H1 (cell line): ENCODE data around the gene LPP. TPM values are rescaled to one million over a fixed set of nuclear protein-coding genes. Genes with fewer than 3 reads are reported as not detected.

Experiments used
- CTCF ChIA-PET: fragments of 300-600 bp; sonication (Branson Sonifier 250); formaldehyde crosslinking; loops from one replicate; lab custom pipeline; 2021; ENCODE audit not compliant: partially characterized antibody; lab: Charles Lee
- POLR2A ChIA-PET: fragments of 300-600 bp; sonication (Branson Sonifier 250); formaldehyde crosslinking; loops from one replicate; lab custom pipeline; 2021; ENCODE audit warnings: inconsistent platforms; ENCODE audit not compliant: partially characterized antibody; lab: Charles Lee
- DNase-seq, 2 experiments: peaks; one replicate each; pipeline versions ENCODE4 v3.0.0 to v3.0.0-alpha.2; 2010 to 2022; ENCODE audit warnings: low spot score in 2 of 2, low read depth in 1 of 2, mixed read lengths in 1 of 2
- FAIRE-seq: peaks from 2 replicates; lab custom pipeline; 2011; peaks lifted over from hg19 to GRCh38; lab: Jason Lieb, UNC
- H2AFZ ChIP-seq: 2 replicates; pipeline ENCODE4 v1.8.1; 2012; ENCODE audit warnings: low read length, inconsistent platforms
- H2AK5ac ChIP-seq: 2 replicates; pipeline ENCODE4 v1.6.1; 2013; ENCODE audit warnings: low read depth, low read length
- H2BK120ac ChIP-seq: replicated peaks from 2 replicates; pipeline ENCODE3; 2013; ENCODE audit warnings: low read depth, low read length, inconsistent platforms
- H2BK12ac ChIP-seq: 2 replicates; pipeline ENCODE4 v1.6.1; 2013; ENCODE audit warnings: low read depth, low read length
- H2BK15ac ChIP-seq: 2 replicates; pipeline ENCODE4 v1.6.1; 2013; ENCODE audit warnings: low read length
- H2BK20ac ChIP-seq: 2 replicates; pipeline ENCODE4 v1.6.1; 2013; ENCODE audit warnings: low read length
- H2BK5ac ChIP-seq: 2 replicates; pipeline ENCODE4 v1.6.1; 2013; ENCODE audit warnings: low read depth, low read length
- H3K14ac ChIP-seq: 2 replicates; pipeline ENCODE4 v1.6.1; 2013; ENCODE audit warnings: inconsistent platforms; ENCODE audit not compliant: insufficient read length
- H3K18ac ChIP-seq: 2 replicates; pipeline ENCODE4 v1.6.1; 2013; ENCODE audit warnings: low read length; ENCODE audit errors: extremely low read depth
- H3K23ac ChIP-seq: 2 replicates; pipeline ENCODE4 v1.6.1; 2013; ENCODE audit warnings: inconsistent platforms; ENCODE audit not compliant: insufficient read length
- H3K23me2 ChIP-seq: 2 replicates; pipeline ENCODE4 v1.6.1; 2013; ENCODE audit warnings: low read depth, low read length
- H3K27ac ChIP-seq: 2 replicates; pipeline ENCODE4 v1.6.1; 2011; ENCODE audit warnings: low read depth, low read length, inconsistent platforms
- H3K27me3 ChIP-seq, 4 experiments: replicated peaks in 1 of 4; 1 replicate in 1 of 4; 2 replicates in 3 of 4; pipeline versions ENCODE4 v1.6.1 to v1.8.1; 2011 to 2013; ENCODE audit warnings: low read length in 3 of 4, mild to moderate bottlenecking in 3 of 4, inconsistent platforms in 2 of 4, mixed read lengths in 2 of 4, moderate library complexity in 1 of 4; ENCODE audit not compliant: control insufficient read depth in 3 of 4, insufficient read depth in 3 of 4; ENCODE audit errors: extremely low read depth in 1 of 4
- H3K36me3 ChIP-seq, 4 experiments: 2 replicates each; pipeline versions ENCODE4 v1.6.1 to v1.8.1; 2011 to 2013; ENCODE audit warnings: mild to moderate bottlenecking in 4 of 4, low read length in 3 of 4, moderate library complexity in 2 of 4, control low read depth in 1 of 4, inconsistent platforms in 1 of 4; ENCODE audit not compliant: insufficient read depth in 4 of 4, control insufficient read depth in 2 of 4
- H3K4ac ChIP-seq: replicated peaks from 2 replicates; pipeline ENCODE3; 2013; ENCODE audit warnings: low read length, low read depth, mixed read lengths, inconsistent platforms; ENCODE audit not compliant: insufficient read length
- H3K4me1 ChIP-seq, 4 experiments: replicated peaks in 1 of 4; 1 replicate in 1 of 4; 2 replicates in 3 of 4; pipeline versions ENCODE4 v1.6.1 to v1.8.1; 2011 to 2013; ENCODE audit warnings: low read length in 3 of 4, inconsistent platforms in 2 of 4, mixed read lengths in 1 of 4; ENCODE audit not compliant: insufficient read depth in 4 of 4, control insufficient read depth in 3 of 4
- H3K4me2 ChIP-seq, 2 experiments: 2 replicates each; pipeline versions ENCODE4 v1.6.1 to v1.8.1; 2011 to 2013; ENCODE audit warnings: low read depth in 2 of 2, low read length in 2 of 2, control low read depth in 1 of 2, inconsistent platforms in 1 of 2, mild to moderate bottlenecking in 1 of 2; ENCODE audit not compliant: insufficient read depth in 1 of 2
- H3K4me3 ChIP-seq, 4 experiments: fragments of 200-600, 300-600 bp in 1 of 4; sonication (generic), shearing (Covaris generic), sonication (Bioruptor Twin) in 1 of 4; 2 replicates each; pipeline versions ENCODE4 v1.5.1 to v1.8.1; 2011 to 2016; ENCODE audit warnings: low read length in 4 of 4, low read depth in 3 of 4, control low read depth in 2 of 4, inconsistent platforms in 2 of 4, mild to moderate bottlenecking in 2 of 4, mixed read lengths in 1 of 4, moderate library complexity in 1 of 4; ENCODE audit not compliant: insufficient read depth in 2 of 4; ENCODE audit errors: extremely low read depth in 1 of 4
- H3K56ac ChIP-seq: replicated peaks from 2 replicates; pipeline ENCODE3; 2013; ENCODE audit warnings: low read depth, mild to moderate bottlenecking, mixed read lengths, low read length, inconsistent platforms; ENCODE audit not compliant: insufficient read length
- H3K79me1 ChIP-seq: 2 replicates; pipeline ENCODE4 v1.6.1; 2013; ENCODE audit warnings: low read depth, low read length, control low read depth
- H3K79me2 ChIP-seq, 2 experiments: 2 replicates each; pipeline versions ENCODE4 v1.6.1 to v1.8.1; 2012 to 2013; ENCODE audit warnings: low read length in 2 of 2, mild to moderate bottlenecking in 2 of 2, inconsistent platforms in 1 of 2; ENCODE audit not compliant: insufficient read depth in 2 of 2, control insufficient read depth in 1 of 2
- H3K9ac ChIP-seq, 4 experiments: replicated peaks in 1 of 4; 1 replicate in 1 of 4; 2 replicates in 3 of 4; pipeline versions ENCODE4 v1.6.1 to v1.8.1; 2011 to 2013; ENCODE audit warnings: low read depth in 3 of 4, low read length in 3 of 4, control low read depth in 2 of 4, mild to moderate bottlenecking in 2 of 4, moderate library complexity in 2 of 4, inconsistent platforms in 1 of 4; ENCODE audit errors: extremely low read depth in 1 of 4
- H3K9me3 ChIP-seq, 2 experiments: 2 replicates each; pipeline versions ENCODE4 v1.6.1 to v1.8.1; 2012 to 2013; ENCODE audit warnings: mild to moderate bottlenecking in 2 of 2, moderate library complexity in 2 of 2, control low read depth in 1 of 2, inconsistent platforms in 1 of 2, low read depth in 1 of 2, low read length in 1 of 2, mixed read lengths in 1 of 2; ENCODE audit not compliant: insufficient read depth in 2 of 2
- H4K20me1 ChIP-seq, 2 experiments: replicated peaks in 1 of 2; 2 replicates each; pipeline versions ENCODE3 to v1.8.1; 2011 to 2013; ENCODE audit warnings: inconsistent platforms in 2 of 2, low read length in 2 of 2, mild to moderate bottlenecking in 1 of 2; ENCODE audit not compliant: insufficient read depth in 2 of 2, control insufficient read depth in 1 of 2
- H4K5ac ChIP-seq: 2 replicates; pipeline ENCODE4 v1.6.1; 2013; ENCODE audit warnings: low read length, low read depth, mixed read lengths, inconsistent platforms; ENCODE audit not compliant: insufficient read length
- H4K8ac ChIP-seq: 2 replicates; pipeline ENCODE4 v1.8.0; 2013; ENCODE audit warnings: mild to moderate bottlenecking, moderate library complexity, low read length, inconsistent platforms; ENCODE audit not compliant: insufficient read depth; ENCODE audit errors: extremely low read depth
- H4K91ac ChIP-seq: replicated peaks from 2 replicates; pipeline ENCODE3; 2013; ENCODE audit warnings: low read length, mixed read lengths, inconsistent platforms; ENCODE audit not compliant: insufficient read length
- BRCA1 ChIP-seq: IDR thresholded peaks from 2 replicates; pipeline ENCODE4 v1.6.1; 2012; ENCODE audit warnings: low read depth, low read length, improper control_type of control experiment
- CREB1 ChIP-seq: IDR thresholded peaks from 2 replicates; pipeline ENCODE4 v1.6.1; 2012; ENCODE audit warnings: inconsistent platforms
- FOSL1 ChIP-seq: IDR thresholded peaks from 2 replicates; pipeline ENCODE4 v1.6.1; 2011; ENCODE audit warnings: mild to moderate bottlenecking, low read depth, low read length, moderate library complexity; ENCODE audit not compliant: insufficient read depth
- KDM1A ChIP-seq: fragments of 200-600, 300-600 bp; sonication (generic); IDR thresholded peaks from 2 replicates; pipeline ENCODE4 v1.7.1; 2016; ENCODE audit warnings: mild to moderate bottlenecking, low read length, borderline replicate concordance
- PHF8 ChIP-seq: fragments of 200-600 bp; sonication (generic); conservative IDR thresholded peaks from 2 replicates; pipeline ENCODE4 v1.7.1; 2012; ENCODE audit warnings: low read depth, mild to moderate bottlenecking, inconsistent platforms, low read length, moderate library complexity
- POU5F1 ChIP-seq: IDR thresholded peaks from 2 replicates; pipeline ENCODE4 v1.6.1; 2011; ENCODE audit warnings: low read depth, mild to moderate bottlenecking, low read length, moderate library complexity
- RAD21 ChIP-seq, 2 experiments: IDR thresholded peaks in 1 of 2; conservative IDR thresholded peaks in 1 of 2; 2 replicates each; pipeline ENCODE4 v1.6.1; 2011; ENCODE audit warnings: low read depth in 2 of 2, low read length in 2 of 2, improper control_type of control experiment in 1 of 2, inconsistent platforms in 1 of 2, mild to moderate bottlenecking in 1 of 2, moderate library complexity in 1 of 2
- YY1 ChIP-seq: IDR thresholded peaks from 2 replicates; pipeline ENCODE4 v1.6.1; 2011; ENCODE audit warnings: low read depth, mild to moderate bottlenecking, low read length
- WGBS, 2 experiments: shearing (Covaris generic) in 1 of 2; methylation state at CpG; one replicate each; pipeline versions ENCODE4 v1.1.6 to v1.1.7; 2013 to 2015; ENCODE audit warnings: low lambda C conversion rate in 2 of 2, mixed read lengths in 2 of 2, inconsistent platforms in 1 of 2, low coverage in 1 of 2, missing lambda C conversion rate in 1 of 2; ENCODE audit not compliant: insufficient replicate concordance in 2 of 2, insufficient coverage in 1 of 2, insufficient read length in 1 of 2; ENCODE audit errors: extremely low coverage in 1 of 2, missing lambda C conversion rate in 1 of 2; 5-methylcytosine and 5-hydroxymethylcytosine counted together
- polyA plus RNA-seq, 7 experiments: library from polyadenylated mRNA; depleted of rRNA in 3 of 7; stranded (reverse) in 5 of 7; unstranded in 2 of 7; fragments of >200 nt in 5 of 7; fragments of 200-250 nt in 2 of 7; gene quantifications; 1 replicate in 5 of 7; 2 replicates in 1 of 7; 4 replicates in 1 of 7; pipeline versions ENCODE4 v1.2.1 to v1.2.3, GENCODE V29; 2011 to 2013; ENCODE audit warnings: missing spikeins in 2 of 7, mixed read lengths in 2 of 7
- total RNA-seq: library from RNA; stranded (reverse); fragmentation: NEBNext Ultra II Directional; extraction: Animal tissue kit (Norgen Biotek cat#: 25700); gene quantifications from 2 replicates; pipeline ENCODE4 v1.2.1, GENCODE V29; 2021
- TF ChIP-seq, protein P1 (sequence below), 3 experiments: IDR thresholded peaks; 1 replicate in 2 of 3; 2 replicates in 1 of 3; pipeline versions ENCODE4 v1.5.1 to v1.6.1; 2011; ENCODE audit warnings: low read length in 3 of 3, mild to moderate bottlenecking in 3 of 3, inconsistent platforms in 2 of 3, low read depth in 1 of 3, moderate library complexity in 1 of 3; ENCODE audit not compliant: insufficient read depth in 1 of 3; ENCODE audit errors: control extremely low read depth in 1 of 3

The LPP gene
- total and polyA plus RNA-seq, 2 of the 8 experiments (the other 6 are each of a cell fraction or from before 2014, with no cell fraction given): 10.0 to 53.3 TPM

DNA sequence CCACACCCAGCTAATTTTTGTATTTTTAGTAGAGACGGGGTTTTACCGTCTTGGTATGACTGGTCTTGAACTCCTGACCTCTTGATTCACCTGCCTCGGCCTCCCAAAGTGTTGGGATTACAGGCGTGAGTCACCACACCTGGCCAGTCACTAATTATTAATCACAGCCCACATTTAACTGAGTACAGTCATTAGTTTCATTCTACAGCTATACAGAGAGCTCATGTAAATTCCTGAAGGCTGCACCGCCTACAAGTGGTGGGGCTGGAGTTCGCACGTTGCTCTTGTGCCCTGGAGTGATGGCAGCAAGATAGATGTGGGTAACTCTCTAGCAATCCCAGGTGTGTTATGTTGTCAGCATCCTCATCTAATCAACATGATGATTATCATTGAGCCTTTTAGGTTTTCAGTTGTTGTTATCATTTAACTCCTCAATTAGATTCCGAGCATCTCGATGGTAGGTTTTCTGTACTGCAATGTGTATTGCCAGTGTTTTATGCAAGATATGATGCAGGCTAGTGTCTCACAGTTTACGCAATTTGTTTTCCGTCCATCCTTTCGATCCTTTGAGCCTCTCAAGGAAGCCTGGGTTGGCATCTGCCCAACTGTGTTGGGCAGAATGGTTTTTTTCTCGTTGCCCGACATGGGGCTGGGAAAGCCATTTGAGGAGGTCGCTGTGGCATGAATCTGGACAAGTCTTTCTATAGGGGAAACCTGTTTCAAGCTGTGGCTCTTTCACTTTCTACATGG, 216.3 kb downstream of the LPP start:
- no peak overlapping the region for H4K5ac ChIP-seq
- 94% methylated on average over 15 of the region's 15 CpGs; no CpG with 5 or more reads in 1 of the 2 experiments for WGBS, 2 experiments
- no peaks in the 10 kb centered on the region for H4K20me1 ChIP-seq
- H3K4ac ChIP-seq: no peak overlapping the region
- FAIRE-seq (no peak), DNase-seq (no peak)
- no peak overlapping the region for H2BK15ac ChIP-seq
- no peaks in the 10 kb centered on the region for H3K36me3 ChIP-seq
- no peak overlapping the region for H3K9ac ChIP-seq
- H3K23ac ChIP-seq: no peak overlapping the region
- no peaks in the 10 kb centered on the region for H3K9me3 ChIP-seq
- no peak overlapping the region for H4K8ac ChIP-seq
- TF ChIP-seq KDM1A: no peak
- TF ChIP-seq POU5F1: no peak
- TF ChIP-seq YY1: no peak
- no peak for TF ChIP-seq PHF8
- TF ChIP-seq BRCA1: no peak
- TF ChIP-seq FOSL1: no peak
- TF ChIP-seq CREB1: no peak
- peak in 1 of 2 experiments; percentile 37; a peak in 2 of 4 replicates for TF ChIP-seq RAD21 (IDR thresholded peaks at IDR 0.05 in 1 of 2, conservative IDR thresholded peaks at IDR 0.05 in 1 of 2; ENCODE audit: low read depth in 2 of 2, low read length in 2 of 2)
- TF ChIP-seq, protein P1, sequence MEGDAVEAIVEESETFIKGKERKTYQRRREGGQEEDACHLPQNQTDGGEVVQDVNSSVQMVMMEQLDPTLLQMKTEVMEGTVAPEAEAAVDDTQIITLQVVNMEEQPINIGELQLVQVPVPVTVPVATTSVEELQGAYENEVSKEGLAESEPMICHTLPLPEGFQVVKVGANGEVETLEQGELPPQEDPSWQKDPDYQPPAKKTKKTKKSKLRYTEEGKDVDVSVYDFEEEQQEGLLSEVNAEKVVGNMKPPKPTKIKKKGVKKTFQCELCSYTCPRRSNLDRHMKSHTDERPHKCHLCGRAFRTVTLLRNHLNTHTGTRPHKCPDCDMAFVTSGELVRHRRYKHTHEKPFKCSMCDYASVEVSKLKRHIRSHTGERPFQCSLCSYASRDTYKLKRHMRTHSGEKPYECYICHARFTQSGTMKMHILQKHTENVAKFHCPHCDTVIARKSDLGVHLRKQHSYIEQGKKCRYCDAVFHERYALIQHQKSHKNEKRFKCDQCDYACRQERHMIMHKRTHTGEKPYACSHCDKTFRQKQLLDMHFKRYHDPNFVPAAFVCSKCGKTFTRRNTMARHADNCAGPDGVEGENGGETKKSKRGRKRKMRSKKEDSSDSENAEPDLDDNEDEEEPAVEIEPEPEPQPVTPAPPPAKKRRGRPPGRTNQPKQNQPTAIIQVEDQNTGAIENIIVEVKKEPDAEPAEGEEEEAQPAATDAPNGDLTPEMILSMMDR (IDR thresholded peaks at IDR 0.05; ENCODE audit: control extremely low read depth in 1 of 3, insufficient read depth in 1 of 3, low read depth in 1 of 3, low read length in 3 of 3): peak in 2 of 3 experiments; percentile 27 to 33; a peak in 2 of 4 replicates
- no peak overlapping the region for H2BK20ac ChIP-seq
- H3K23me2 ChIP-seq: no peaks in the 10 kb centered on the region
- no peak overlapping the region for H2AFZ ChIP-seq
- ChIA-PET POLR2A (no interaction called here), CTCF (interaction anchor here (1.0 to 1.6 kb wide), 7 partner anchors 9 to 630 kb away, joined by 3 to 6 read pairs (median 4); no protein-coding TSS in a partner anchor)
- H3K56ac ChIP-seq: no peak overlapping the region
- no peak overlapping the region for H2BK12ac ChIP-seq
- H3K4me3 ChIP-seq: no peak overlapping the region
- no peak overlapping the region for H2BK120ac ChIP-seq
- no peaks in the 10 kb centered on the region for H3K79me2 ChIP-seq
- H3K14ac ChIP-seq: no peak overlapping the region
- no peaks in the 10 kb centered on the region for H3K79me1 ChIP-seq
- H2BK5ac ChIP-seq: no peak overlapping the region
- no peaks in the 10 kb centered on the region for H3K27me3 ChIP-seq
- no peak overlapping the region for H2AK5ac ChIP-seq
- H3K18ac ChIP-seq: no peak overlapping the region
- H3K4me2 ChIP-seq: no peak overlapping the region
- H3K4me1 ChIP-seq: peaks cover 0 to 2% (median 0%) of the 10 kb centered on the region in 4 experiments; a peak in 1 of 7 replicates
- no peak overlapping the region for H3K27ac ChIP-seq
- no peak overlapping the region for H4K91ac ChIP-seq
